ENCODE results near the gene NBPF1. TPM values are rescaled to one million over a fixed set of nuclear protein-coding genes. Genes with fewer than 3 reads are reported as not detected.

Gene NBPF1
- total and polyA plus RNA-seq, 9 of the 15 experiments (the other 6 are each of a cell fraction or from before 2014, with no cell fraction given), result 5.2 to 42.6 (median 24.1) TPM

GRCh38 chr1:16605532-16606505 lies 7.5 kb downstream of the NBPF1 start (continued):
- TF ChIP-seq MAFF (IDR thresholded peaks at IDR 0.05; ENCODE audit: low read length) (no peak), SAFB (IDR thresholded peaks at IDR 0.05; ENCODE audit: borderline replicate concordance, low read depth, low read length) (0 out of 2 replicates have a peak, but pooled peaks have one; percentile 27), EWSR1 (IDR thresholded peaks at IDR 0.05; ENCODE audit: borderline replicate concordance, low read depth, partially characterized antibody) (no peak), WHSC1 (IDR thresholded peaks at IDR 0.05; ENCODE audit: low read length) (peak; percentile 36), MAFG (tag; conservative IDR thresholded peaks at IDR 0.05) (no peak), NKRF (IDR thresholded peaks at IDR 0.05; ENCODE audit: borderline replicate concordance) (no peak), E2F3 (CRISPR knock-in tag; IDR thresholded peaks at IDR 0.05) (no peak), KDM2B (CRISPR knock-in tag; IDR thresholded peaks at IDR 0.05) (peak; percentile 80; the same call in 1 of the 2 replicates), AFF4 (CRISPR knock-in tag; IDR thresholded peaks at IDR 0.05) (no peak), ZNF699 (CRISPR knock-in tag; IDR thresholded peaks at IDR 0.05; ENCODE audit: insufficient replicate concordance) (no peak), E2F5 (CRISPR knock-in tag; IDR thresholded peaks at IDR 0.05) (no peak), ZBTB11 (CRISPR knock-in tag; IDR thresholded peaks at IDR 0.05) (no peak), TRIM28 (IDR thresholded peaks at IDR 0.05) (no peak), ELK1 (CRISPR knock-in tag; IDR thresholded peaks at IDR 0.05) (no peak)
